ENCODE data around the gene XYLT2.

- TF ChIP-seq CTCF (conservative IDR thresholded peaks at IDR 0.05) (no peak), ZFX (IDR thresholded peaks at IDR 0.05) (no peak)
Observed at GRCh38 chr17:50359998-50360461, 14.1 kb downstream of the XYLT2 start.

Measured in C4-2B (cell line).